Measurements from ENCODE around the gene CCDC154.
"Not testable (repeated sequence)": the region's sequence is repeated elsewhere in the genome, so short reads cannot be mapped to it uniquely, and the experiment has no call there.

The CCDC154 gene

DNA sequence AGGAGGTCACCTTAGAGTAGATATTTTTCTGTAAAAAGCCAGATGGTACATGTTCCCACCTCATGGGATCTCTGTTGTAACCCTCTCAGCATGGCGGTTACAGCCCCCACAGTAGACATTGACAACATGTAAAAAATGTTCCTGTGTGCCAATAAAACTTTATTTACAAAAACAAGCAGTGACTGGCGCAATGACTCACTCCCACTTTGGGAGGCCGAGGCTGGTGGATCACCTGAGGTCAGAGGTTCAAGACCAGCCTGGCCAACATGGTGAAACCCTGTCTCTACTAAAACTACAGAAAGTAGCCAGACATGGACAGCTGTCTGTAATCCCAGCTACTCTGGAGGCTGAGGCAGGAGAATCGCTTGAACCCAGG lies 4.7 kb downstream of the CCDC154 start:
- DNase-seq (ENCODE audit: extremely low read depth in 1 of 2, low read depth in 1 of 2), result not testable (repeated sequence)

DNA sequence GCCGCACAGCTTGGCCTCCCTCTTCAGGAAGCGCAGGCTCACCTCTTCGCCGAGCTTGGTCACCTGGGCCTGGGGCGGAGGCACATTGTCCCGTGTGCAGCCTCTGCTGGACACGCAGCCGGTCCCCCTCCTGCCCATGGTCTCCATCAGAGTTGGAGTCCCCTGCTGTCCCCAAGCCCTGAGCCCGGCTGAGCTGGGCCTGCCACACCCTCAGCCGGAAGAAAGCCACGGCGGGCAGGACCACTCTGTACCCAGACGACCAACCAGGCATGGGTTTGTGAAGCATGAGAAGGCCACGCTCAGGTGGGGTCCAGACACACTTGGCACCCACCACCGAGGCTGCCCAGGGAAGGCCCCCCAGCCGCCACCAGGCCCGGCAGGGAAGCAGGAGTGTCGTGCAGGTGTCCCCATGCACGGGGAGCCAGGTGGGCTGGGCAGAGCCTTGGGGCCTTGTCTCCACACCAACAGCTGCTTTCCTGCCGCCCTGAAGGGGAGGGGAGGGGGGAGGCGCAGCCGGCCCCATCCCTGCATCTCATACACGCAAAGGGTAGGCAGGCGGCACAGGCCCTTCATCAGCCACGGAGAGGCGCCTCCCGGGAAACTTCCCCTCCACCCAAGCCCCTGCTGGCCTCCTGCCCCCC lies 5.2 kb downstream of the CCDC154 start:
- no peak for DNase-seq (ENCODE audit: extremely low read depth in 1 of 2, low read depth in 1 of 2)

DNA sequence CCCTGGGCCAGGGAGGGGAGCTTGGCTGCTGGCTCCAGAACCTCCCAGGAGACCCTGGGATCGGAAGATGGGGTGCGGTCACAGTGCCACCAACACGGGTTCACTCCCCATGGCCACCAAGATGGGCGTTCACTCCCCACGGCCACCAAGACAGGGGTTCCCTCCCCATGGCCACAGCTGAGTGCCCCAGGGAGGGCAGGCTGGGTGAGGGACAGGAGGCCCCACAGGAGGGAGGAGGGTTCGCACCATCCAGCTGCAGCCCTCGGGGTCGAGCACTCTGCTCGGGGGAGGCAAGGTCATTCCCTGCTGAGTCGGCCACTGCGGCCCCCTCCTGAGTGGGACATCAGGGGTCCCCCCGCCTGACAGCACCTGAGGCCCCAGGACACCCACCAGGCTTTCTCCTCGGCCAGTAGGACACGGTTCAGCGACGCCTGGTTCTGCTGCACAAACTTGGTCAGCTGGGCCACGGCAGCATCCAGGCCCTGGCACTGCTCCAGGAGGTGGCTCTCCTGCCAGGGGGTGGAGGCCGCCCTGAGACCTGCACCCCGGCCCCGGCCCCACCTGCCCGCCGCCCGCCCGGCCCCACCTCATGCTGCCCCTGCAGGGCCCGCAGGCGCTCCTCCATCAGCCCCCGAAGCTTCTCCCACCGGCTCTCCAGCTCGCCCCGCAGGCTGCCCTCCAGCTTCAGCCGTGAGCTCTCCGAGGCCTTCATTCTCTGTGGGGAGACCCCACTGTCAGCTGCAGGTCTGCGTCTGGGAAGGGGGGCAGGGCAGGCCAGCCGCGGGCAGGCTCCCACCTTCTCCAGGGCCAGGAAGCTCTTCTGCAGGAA lies 5.9 kb downstream of the CCDC154 start:
- DNase-seq (ENCODE audit: extremely low read depth in 1 of 2, low read depth in 1 of 2), result no peak

DNA sequence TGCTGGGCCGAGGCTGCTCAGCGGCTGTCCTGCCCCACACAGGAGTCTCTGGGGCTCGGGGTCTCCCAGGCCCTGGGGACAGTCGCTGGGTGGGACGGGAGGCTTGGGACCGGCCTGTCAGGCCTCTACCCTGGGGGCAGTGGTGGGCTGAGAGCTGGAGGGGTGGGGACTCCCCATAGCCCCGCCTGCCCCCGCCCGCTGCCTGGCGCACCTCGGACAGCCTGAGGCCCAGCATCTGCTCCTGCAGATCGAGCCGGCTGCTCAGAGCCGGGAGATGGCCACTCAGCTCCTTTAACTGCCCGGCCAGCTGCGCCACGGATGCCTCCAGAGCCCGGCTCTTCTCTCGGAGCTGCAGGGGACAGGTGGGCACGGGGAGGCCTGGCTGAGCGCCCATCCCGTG lies 6.8 kb downstream of the CCDC154 start:
- DNase-seq (ENCODE audit: extremely low read depth in 1 of 2, low read depth in 1 of 2), result no peak

DNA sequence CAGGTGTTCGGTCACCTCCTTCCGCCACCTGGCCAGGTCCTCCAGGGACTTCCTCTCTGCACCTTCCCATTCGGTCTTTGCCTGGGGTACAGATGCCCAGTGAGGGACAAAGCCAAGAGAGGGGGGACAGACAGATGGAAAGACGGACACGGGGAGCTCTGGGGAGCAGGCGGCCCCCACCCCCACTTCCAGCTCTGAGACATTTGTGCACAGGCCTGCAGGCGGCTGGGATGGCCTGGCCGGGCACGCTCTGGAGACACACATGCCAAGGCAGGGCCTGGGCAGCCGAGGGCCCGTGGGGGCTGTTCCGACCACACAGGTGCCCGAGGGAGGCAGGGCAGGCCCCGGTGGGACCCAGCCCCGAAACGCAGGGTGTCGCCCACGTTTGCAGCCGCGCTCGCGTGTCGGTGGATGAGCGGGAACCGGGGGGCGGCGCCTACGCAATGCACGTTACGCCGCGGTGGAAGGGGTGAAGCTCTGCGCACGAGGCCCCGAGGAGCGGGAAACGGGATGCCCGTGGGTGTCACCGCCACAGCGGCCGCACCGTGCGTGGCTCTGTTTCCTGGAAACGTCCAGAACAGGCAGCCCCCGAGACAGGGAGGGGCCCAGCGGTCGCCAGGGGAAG lies 7.5 kb downstream of the CCDC154 start:
- DNase-seq (ENCODE audit: extremely low read depth in 1 of 2, low read depth in 1 of 2), result no peak

DNA sequence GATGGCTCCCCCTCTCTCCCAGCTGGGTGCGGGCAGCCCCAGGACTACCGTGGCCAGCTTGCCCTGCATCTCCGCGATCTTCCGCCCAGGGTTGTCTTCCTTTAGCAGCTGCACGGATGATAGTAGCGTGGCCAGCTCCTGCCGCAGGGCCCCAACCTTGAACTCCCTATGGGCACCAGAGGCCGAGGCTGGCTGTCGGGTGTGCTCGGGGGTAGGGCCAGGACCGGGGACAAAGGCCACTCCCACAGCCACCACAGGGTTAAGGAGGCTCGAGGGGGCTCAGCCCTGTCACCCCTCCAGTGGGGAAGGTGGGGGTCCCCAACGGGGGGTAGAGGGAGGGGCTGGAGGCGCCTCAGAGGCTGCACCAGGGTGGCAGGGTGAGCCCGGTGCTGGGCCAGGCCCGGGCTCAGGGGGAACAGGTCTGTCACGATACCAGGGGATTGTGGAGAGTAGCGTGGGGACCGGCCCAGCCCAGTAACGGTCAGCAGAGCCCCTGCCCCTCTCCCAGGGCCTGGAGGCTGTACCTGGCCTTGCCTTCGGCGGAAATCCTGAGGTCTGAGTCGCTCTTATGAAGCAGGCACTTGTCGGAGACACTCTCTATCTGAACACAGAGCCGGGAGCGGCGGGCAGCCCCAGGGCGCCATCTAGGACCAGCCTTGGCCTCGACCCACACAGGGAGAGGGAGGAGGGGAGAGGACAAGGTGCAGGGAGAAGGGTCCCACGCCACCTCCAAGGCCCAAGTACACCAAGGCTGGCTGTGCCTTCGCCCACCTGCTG lies 8.2 kb downstream of the CCDC154 start:
- DNase-seq (ENCODE audit: extremely low read depth in 1 of 2, low read depth in 1 of 2), result no peak

DNA sequence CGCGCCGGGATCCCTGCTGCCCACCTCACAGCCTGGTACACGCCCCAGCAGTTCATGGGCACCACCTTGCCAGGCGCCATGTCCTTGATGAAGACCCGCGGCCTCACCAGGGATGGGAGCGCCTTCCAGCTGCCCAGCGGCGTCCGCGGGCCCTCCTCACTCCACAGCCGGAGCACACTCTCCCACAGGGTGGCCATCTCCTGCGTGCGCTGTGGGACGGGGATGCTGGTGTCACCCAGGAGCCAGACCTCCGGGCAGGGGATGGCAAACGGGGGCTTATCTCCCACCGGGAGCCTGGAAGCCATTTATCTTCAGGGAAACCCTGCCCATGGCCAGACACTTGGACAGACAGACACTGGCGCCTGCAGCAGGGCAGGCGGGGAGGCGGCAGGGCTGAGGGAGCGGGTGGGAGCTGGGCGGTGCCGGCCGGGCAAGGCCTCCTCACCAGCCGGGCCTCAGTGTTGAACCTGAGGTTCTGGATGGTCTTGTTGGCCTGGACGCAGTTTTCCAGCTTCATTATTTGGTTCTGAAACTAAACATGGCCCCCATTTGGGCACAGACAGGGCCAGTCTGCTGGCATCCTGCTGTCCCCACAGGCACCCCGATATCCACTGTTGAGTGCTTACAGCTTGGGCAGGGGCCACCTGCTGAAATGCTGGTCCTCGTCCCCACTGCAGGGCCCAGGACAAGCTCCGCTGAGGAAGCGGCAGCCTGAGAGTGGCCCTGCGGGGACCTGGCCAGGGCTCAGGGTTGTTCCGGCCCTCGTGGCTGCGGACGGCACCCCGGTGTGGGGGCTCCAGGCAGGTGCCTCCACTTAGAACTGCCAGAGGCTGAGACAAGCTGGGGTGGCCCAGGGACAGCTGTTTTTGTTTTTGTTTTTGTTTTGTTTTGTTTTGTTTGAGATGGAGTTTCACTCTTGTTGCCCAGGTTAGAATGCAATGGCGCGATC lies 9.4 kb downstream of the CCDC154 start:
- no peak for DNase-seq (ENCODE audit: extremely low read depth in 1 of 2, low read depth in 1 of 2)

DNA sequence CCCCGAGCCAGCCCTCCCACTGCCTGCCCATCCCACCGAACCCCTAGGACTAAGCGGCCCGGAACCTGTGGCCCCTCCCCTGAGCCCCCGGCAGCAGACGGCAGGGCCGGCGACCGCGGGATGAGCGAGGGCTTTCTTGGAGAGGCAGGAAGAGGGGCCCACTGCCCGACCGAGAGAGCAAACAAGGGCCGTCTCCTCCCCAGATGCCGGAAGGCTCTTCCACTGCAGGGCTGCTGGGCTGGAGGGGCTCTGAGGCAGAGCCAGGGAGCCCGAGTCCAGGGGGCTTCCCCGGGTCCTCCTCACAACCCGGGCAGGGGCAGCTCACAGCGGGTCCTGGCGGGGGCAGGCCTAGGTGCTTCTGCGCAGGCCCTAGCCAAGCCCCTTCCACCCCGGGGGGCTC lies 10.6 kb downstream of the CCDC154 start:
- DNase-seq (ENCODE audit: extremely low read depth in 1 of 2, low read depth in 1 of 2), result no peak

DNA sequence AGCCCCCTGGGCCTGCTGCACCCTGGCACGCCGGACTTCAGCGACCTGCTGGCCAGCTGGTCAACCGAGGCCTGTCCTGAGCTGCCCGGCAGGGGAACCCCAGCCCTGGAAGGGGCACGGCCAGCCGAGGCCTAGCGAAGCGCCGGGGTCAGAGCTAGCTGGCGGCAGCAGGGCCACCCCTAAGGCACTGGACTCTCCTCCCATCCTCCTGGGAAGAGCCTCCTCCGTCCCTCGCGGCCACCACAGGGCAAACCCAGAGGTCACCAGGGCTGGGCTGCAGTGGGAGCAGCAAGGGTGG lies 11.1 kb downstream of the CCDC154 start:
- DNase-seq (ENCODE audit: extremely low read depth in 1 of 2, low read depth in 1 of 2), result no peak

DNA sequence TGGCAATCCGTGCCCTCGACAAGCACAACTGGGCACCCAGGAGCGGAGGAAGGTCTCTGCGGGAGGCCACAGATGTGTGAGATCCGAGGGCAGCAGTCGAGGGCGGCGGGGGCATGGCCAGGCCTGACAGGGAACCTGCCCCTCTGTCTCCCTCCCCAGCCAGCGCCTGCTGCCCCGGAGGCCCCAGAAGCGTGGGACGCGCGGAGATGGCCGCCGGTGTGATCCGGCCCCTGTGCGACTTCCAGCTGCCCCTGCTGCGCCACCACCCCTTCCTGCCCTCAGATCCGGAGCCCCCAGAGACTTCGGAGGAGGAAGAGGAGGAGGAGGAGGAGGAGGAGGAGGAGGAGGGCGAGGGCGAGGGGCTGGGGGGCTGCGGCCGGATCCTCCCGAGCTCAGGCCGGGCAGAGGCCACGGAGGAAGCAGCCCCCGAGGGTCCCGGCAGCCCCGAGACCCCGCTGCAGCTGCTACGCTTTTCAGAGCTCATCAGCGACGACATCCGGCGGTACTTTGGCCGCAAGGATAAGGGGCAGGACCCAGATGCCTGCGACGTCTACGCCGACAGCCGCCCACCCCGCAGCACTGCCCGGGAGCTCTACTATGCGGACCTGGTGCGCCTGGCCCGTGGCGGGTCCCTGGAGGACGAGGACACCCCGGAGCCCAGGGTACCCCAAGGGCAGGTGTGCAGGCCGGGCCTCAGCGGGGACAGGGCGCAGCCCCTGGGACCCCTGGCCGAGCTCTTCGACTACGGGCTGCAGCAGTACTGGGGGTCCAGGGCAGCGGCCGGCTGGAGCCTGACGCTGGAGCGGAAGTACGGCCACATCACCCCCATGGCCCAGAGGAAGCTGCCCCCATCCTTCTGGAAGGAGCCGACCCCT lies 11.7 kb downstream of the CCDC154 start:
- DNase-seq (ENCODE audit: extremely low read depth in 1 of 2, low read depth in 1 of 2), result no peak

DNA sequence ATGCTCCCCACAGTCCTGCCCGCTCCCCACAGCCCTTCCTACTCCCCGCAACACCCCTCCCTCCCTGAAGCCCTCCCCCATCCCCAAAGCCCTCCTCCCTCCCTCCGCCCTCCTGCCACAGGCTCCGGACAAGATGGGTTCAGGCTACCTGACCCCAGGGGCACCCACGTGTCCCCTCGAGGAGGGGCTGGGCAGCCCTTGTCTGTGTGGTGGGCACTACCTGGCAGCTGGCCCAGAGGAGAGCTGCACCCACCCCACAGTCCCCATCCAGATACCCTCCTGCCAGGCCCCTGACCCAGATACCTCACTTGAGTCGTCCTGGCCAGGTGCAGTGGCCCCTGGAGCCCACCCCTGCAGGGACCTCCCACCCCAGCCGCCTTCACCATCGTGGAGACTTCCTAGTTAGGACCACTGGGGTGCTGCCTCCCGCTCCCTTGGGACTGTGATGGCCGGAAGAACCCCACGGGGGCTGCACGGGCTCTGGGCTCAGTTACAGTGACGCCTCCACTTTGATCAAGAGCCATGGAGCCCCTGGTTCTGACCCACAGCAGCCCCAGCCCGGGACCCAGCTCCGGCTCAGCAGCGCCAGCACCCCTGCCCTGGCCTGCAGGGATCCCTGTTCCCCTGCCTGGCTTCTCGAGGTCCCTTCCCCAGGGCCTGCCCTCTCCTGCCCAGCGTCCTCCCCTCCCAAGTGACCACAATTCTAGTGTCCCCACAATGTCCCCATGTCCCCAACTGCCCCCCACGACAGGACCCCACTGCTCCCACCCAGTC lies 12.7 kb downstream of the CCDC154 start:
- no peak for DNase-seq (ENCODE audit: extremely low read depth in 1 of 2, low read depth in 1 of 2)

DNA sequence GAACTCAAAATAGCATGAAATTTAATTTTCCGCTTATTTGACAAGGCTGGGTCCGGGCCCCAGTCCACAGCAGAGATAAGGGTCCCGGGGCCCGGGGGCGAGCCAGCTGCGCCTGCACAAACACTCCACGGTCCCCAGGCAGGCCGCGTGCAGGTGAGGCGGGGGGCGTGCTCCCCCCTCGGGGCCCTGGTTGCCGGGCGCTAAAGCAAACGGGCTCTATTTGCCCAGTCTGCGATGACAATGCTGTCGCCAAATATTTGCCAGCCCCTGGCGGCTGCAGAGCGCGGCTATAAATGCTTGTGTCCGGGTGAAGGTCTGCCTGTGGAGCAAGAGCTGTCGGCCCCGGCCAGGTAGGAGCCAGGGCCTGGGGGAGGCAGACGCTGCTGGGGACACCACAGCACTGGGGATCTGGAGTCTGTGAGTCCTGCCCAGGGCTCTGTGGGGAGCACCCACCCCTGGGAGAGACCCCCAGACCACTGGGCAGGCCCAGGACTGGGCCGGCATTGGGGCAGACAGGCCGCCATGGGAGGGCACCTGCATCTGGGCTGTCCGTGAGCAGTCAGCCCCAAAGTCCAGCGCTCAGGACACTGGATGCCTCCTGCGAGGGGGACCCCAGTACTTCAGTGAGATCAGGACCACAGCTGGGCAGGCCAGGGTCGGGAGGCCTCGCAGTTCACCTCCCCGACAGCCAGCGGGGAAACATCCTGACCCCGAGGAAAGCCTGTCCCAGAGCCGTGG lies 13.4 kb downstream of the CCDC154 start, which contains the start of gene PERCC1:
Gene PERCC1 (plus strand): TSS at position 320 of the 738 bp plus-strand sequence. CDS start 1,516 bp downstream, outside the sequence.
- no peak for DNase-seq (ENCODE audit: extremely low read depth in 1 of 2, low read depth in 1 of 2)

DNA sequence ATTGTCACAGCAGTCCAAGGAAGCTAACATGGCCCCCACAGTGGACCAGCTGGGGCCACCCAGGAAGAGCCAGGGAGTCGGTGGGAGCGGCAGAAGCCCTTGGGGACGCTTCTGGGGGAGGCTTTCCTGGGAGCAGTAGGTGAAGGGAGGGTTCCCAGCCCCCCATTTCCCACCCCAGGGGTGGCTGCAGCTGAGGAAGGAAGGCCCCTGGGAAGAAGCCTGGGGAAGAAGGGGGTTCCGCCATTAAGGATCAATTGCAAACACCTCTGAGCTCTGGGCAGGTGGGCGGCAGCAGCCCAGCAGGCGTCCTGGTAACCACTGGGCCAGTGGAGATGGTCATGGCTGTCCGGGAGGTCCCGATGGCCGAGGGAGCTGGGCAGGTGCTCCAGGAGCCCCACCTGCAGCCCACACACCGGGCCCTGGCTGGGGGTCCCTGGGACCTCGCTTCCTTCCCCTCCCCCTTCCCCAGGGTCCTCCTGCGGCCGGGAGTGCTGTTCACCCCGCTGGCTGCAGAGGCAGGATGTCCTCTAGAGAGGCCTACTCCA lies 14.1 kb downstream of the CCDC154 start:
- no peak for DNase-seq (ENCODE audit: extremely low read depth in 1 of 2, low read depth in 1 of 2)

DNA sequence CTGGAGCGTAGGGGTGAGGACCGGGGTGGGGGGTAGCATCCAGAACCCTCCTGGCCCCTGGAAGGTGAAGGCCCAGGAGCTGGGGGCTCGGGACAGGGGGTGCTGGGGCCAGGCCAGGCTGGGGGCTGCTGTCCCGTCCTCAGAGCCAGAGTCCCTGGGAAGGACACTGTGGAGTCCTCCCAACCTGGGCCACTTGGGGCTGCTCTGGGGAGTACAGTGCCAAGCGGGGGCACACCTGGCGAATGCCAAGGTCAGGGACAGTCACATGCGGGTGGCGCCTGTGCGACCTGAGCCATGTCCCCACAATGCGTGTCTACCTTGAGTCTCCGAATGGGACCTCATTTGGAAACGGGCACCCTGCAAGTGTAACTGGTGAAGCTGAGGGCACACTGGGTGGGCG lies 14.7 kb downstream of the CCDC154 start:
- DNase-seq (ENCODE audit: extremely low read depth in 1 of 2, low read depth in 1 of 2), result no peak

DNA sequence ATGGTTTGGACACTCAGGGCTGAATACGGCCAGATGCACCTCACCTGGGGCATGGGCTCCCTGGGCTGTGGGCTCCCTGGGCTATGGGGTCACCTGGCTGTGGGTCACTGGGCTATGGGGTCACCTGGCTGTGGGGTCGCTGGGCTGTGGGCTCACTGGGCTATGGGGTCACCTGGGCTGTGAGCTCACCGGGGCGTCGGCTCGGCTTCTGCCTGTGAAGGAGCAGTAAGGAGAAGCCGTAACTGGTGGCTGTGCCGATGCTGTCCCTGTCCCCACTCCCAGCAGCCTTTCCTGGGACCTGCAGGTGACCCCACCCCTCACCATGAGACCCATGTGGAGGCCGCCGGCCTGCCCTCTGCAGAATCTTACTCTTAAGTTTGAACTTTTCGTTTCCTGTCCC lies 15.3 kb downstream of the CCDC154 start:
- DNase-seq (ENCODE audit: extremely low read depth in 1 of 2, low read depth in 1 of 2), result no peak

DNA sequence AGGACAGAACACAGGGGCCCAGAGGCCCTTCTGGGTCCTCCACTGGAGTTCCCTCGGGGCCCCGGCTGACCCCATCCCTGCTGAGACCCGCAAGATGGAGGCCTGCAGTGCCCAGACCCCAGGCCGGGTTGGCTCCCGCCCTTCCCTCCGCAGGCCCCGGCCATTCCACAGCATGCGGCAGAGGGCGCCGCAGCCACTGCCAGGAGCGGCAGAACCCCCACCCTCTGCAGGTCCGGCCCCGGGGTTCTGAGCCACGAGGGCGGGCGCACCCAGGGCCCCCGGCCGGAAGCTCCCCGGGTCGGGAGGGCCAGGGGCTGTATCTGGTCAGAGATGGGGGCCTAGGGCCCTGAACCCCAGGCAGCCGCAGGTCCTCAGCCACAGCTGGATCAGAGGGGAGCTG lies 15.8 kb downstream of the CCDC154 start:
- DNase-seq (ENCODE audit: extremely low read depth in 1 of 2, low read depth in 1 of 2), result no peak
